Measurements from ENCODE around the gene ACTR10. TPM values are rescaled to one million over a fixed set of nuclear protein-coding genes. Genes with fewer than 3 reads are reported as not detected.
"Not testable (repeated sequence)": the region's sequence is repeated elsewhere in the genome, so short reads cannot be mapped to it uniquely, and the experiment has no call there.

Gene ACTR10
- total RNA-seq, 2 donors from 2014 or later, result 44.6 to 47.0 TPM

DNA sequence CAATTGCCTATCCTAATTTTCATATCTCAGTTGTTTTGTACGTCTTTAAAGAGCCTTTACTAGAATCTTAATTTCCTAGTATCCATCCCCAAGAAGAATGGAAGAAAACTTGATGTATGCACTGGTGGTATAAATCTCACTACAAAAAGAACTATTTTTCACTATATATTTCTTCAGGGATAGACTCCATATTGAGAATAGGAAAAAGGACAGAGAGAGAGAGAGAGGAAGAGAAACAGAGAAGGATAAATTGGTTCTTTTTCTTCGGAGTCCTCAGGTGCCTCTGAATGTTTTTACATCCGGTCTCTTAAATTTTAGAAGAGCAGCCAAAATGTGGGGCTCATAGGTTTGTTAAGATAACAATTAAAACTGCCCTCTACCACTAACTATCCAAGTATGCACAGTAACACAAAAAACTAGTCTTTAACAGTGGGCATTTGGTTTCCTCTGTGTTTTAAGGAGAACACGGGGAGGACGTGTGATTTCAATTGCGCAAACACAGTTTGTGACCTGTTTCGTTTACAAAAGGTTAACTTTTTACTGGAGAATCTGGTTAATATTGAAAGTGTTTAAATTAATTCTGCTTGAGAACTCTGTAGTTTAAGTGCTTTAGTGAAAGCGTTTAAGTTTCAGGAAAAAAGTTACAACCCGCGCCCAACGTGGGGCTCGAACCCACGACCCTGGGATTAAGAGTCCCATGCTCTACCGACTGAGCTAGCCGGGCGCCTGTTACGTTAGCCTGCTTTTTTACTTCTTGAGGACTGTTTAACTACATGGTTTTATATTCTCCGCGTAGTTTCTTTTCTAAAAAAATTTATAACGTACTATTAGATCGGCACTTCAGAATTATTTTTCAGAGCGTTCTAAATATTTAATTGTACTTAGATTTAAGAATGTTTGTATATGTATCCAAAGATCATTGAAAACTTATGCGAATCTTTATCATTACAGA lies 39.6 kb downstream of the ACTR10 start:
- no peak overlapping the region for H3K4me3 Mint-ChIP-seq
- peaks cover 18% of the 10 kb centered on the region for H3K4me1 Mint-ChIP-seq (ENCODE audit: low read depth)
- H3K36me3 Mint-ChIP-seq (ENCODE audit: insufficient read depth in 2 of 2), result peaks cover 0 to 1% of the 10 kb centered on the region in 2 donors
- no peak overlapping the region for H3K27ac Mint-ChIP-seq
- H3K27me3 Mint-ChIP-seq (ENCODE audit: low read depth), result no peaks in the 10 kb centered on the region
- DNase-seq (peak; percentile 78 to 85), ATAC-seq (replicated peaks in 1 of 2) (peak; percentile 32 to 39)
- H3K9me3 Mint-ChIP-seq, result no peaks in the 10 kb centered on the region

DNA sequence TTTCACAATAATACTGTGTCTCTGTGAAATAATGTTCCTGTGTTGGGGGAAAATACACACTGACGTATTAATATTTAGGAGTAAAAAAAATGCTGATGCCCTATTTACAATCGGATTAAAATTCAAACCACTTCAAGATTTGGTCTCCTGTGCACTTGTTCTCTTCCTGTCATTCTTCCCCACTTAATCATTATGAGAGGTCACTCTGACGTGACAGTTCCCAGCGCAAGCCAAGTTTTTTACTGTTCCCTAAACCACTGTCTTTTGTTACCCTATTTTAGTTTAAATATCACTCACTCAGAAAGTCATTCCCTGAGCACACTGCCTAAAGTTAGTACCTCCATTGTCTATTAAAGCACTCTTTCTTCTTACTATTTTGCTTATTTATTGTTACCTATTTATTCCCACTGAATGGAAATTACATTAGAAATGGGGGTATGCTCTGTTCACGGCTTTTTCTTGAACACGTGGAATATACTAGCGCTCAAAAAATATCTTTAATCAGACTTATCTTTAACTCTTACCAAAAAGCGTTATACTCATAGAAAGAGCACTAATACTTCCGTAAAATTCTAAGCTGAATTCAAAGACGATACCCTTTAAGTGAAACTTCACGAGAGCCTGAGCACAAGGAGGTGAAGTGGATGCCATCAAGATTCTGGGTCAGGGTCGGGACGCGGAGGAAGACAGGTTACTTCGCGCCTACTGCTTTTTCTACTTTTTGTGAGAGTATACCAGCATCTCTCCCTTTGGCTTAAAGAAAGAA lies 44.0 kb downstream of the ACTR10 start:
- Mint-ChIP-seq H3K4me3 (peak overlapping the region; percentile 87 to 96), H3K36me3 (ENCODE audit: insufficient read depth in 2 of 2) (peaks cover 8 to 9% of the 10 kb centered on the region in 2 donors), H3K9me3 (no peaks in the 10 kb centered on the region), H3K4me1 (ENCODE audit: low read depth) (peaks cover 41% of the 10 kb centered on the region), H3K27me3 (ENCODE audit: low read depth) (no peaks in the 10 kb centered on the region), H3K27ac (peak overlapping the region; percentile 99)
- DNase-seq (no peak), ATAC-seq (replicated peaks in 1 of 2) (peak; percentile 35 to 38)

DNA sequence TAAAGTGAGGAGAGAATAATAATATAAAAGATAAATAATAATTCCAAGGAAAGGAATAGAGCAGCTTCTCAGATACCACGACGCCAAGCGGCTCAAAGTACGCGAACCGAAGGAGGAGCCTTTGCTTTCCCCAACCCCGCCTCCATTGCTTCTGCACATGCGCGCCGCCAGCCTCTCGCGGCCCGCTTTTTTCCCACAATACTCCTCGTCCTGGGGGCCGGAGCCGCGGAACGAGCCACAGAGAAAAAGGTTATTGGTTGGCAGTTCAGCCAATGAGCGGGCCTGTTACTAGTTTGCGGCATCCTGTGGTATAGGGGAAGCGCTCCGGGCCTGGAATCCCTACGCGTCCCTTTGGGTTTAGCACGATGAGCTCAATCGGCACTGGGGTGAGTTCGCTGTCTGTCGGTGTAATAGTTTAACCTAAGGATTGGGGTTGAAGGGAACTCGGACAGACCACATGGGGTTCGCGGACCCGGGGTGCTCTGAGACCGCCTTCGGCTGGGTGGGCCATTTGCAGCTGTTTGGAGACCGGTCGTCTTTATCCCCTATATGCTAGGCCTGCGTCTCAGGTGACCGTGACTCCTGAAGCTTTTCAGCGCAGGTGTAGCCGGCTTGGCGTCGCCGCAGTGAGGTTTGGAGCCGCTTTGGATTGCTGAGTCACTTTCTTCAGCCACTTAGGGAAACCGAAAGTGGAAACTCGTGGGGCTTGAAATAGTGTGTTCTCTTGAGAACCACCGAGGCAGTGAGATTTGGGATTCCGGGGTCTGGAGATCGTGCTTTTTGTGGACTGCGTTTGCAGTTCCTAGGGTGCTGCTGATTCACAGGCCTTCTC lies 44.8 kb downstream of the ACTR10 start, which contains the start of gene PSMA3:
TSS of gene PSMA3 (plus strand) at position 288 of the 832 bp plus-strand sequence. CDS start at position 366, 78 bp downstream.
- peak within 1 kb of the TSS; percentile 87 to 96 for H3K4me3 Mint-ChIP-seq
- peaks cover 45% of the 10 kb centered on the region for H3K4me1 Mint-ChIP-seq (ENCODE audit: low read depth)
- H3K27me3 Mint-ChIP-seq (ENCODE audit: low read depth), result no peaks in the 10 kb centered on the region
- H3K9me3 Mint-ChIP-seq, result no peaks in the 10 kb centered on the region
- ATAC-seq (replicated peaks in 1 of 2) (peak; percentile 93 to 94), DNase-seq (peak; percentile 97 to 98)
- peaks cover 8 to 9% of the 10 kb centered on the region in 2 donors for H3K36me3 Mint-ChIP-seq (ENCODE audit: insufficient read depth in 2 of 2)
- peak within 1 kb of the TSS; percentile 99 for H3K27ac Mint-ChIP-seq

DNA sequence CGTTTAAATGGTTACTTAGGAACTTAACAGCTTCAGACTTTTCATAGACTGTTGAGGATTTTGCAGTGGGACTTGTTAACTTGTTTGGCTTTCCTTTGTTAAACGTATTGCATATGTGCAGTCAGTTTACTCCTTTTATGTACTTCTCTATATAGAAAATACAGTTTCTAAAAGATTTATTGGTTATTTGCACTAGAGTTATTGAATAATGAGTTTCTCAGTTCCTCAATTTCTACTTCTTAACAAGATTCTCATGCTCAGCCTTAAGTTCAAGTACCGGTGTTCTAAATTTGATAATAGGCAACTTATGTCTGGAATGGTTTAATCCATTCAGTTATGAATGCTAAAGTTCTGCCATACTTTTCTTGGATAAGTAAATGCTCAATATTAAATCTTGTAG lies 45.6 kb downstream of the ACTR10 start:
- ATAC-seq (replicated peaks in 1 of 2) (no peak), DNase-seq (no peak)
- H3K27me3 Mint-ChIP-seq (ENCODE audit: low read depth), result no peaks in the 10 kb centered on the region
- H3K9me3 Mint-ChIP-seq, result no peaks in the 10 kb centered on the region
- H3K27ac Mint-ChIP-seq, result peak overlapping the region; percentile 99
- peak overlapping the region; percentile 87 to 96 for H3K4me3 Mint-ChIP-seq
- H3K36me3 Mint-ChIP-seq (ENCODE audit: insufficient read depth in 2 of 2), result peaks cover 9 to 15% of the 10 kb centered on the region in 2 donors
- H3K4me1 Mint-ChIP-seq (ENCODE audit: low read depth), result peaks cover 53% of the 10 kb centered on the region

DNA sequence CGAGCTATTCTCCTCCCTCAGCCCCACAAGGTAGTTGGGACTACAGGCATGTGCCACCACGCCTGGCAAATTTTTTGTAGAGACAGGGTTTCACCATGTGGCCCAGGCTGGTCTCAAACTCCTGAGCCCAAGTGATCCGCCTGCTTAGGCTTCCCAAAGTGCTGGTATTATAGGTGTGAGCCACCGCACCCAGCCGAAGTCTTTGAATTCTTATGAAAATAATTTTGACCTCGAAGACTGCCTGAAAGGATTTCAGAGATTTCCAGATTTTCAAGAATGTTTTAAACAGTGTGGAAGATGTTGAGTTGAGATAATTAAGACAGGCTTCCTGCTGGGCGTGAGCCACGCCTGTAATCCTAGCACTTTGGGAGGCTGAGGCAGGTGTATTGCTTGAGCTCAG lies 49.7 kb downstream of the ACTR10 start:
- H3K27me3 Mint-ChIP-seq (ENCODE audit: low read depth), result no peaks in the 10 kb centered on the region
- H3K36me3 Mint-ChIP-seq (ENCODE audit: insufficient read depth in 2 of 2), result peaks cover 12 to 24% of the 10 kb centered on the region in 2 donors
- H3K27ac Mint-ChIP-seq, result no peak overlapping the region
- H3K4me1 Mint-ChIP-seq (ENCODE audit: low read depth), result peaks cover 52% of the 10 kb centered on the region
- H3K9me3 Mint-ChIP-seq, result no peaks in the 10 kb centered on the region
- ATAC-seq (replicated peaks in 1 of 2) (no peak), DNase-seq (no peak)
- H3K4me3 Mint-ChIP-seq, result no peak overlapping the region

DNA sequence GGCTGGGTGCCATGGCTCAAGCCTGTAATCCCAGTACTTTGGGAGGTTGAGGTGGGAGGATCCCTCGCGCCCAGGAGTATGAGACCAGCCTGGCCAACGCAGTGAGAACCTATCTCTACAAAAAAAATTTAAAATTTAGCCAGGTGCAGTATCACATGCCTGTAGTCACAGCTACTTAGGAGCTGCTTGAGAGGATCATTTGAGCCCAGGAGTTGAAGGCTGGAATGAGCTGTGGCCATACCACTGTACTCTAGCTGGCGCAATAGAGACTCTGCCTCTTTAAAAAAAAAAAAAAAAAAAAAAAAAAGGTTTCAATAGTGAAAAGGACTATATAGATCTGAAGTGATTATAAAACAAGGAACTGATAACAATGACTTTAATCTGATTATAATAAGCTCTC lies 58.2 kb downstream of the ACTR10 start:
- DNase-seq, result no peak
- Mint-ChIP-seq H3K4me1 (ENCODE audit: low read depth) (no peaks in the 10 kb centered on the region), H3K4me3 (no peak overlapping the region), H3K27me3 (ENCODE audit: low read depth) (no peaks in the 10 kb centered on the region), H3K9me3 (no peaks in the 10 kb centered on the region), H3K36me3 (ENCODE audit: insufficient read depth in 2 of 2) (peaks cover 3 to 24% of the 10 kb centered on the region in 2 donors), H3K27ac (peak overlapping the region; percentile 38)
- ATAC-seq (replicated peaks in 1 of 2), result no peak

DNA sequence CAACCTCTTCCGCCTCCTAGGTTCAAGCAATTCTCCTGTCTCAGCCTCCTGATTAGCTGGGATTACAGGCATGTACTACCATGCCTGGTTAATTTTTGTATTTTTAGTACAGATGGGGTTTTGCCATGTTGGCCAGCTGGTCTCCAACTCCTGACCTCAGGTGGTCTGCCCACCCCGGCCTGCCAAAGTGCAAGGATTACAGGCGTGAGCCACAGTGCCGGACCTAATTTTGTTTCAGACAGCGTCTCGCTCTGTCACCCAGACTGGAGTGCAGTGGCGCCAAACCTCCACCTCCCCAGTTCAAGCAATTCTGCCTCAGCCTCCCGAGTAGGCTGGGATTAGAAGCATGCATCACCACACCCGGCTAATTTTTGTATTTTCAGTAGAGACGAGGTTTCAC lies 62.1 kb downstream of the ACTR10 start:
- H3K36me3 Mint-ChIP-seq (ENCODE audit: insufficient read depth in 2 of 2), result peaks cover 10 to 41% of the 10 kb centered on the region in 2 donors
- H3K27ac Mint-ChIP-seq, result peak overlapping the region; percentile 85
- not testable (repeated sequence) for H3K27me3 Mint-ChIP-seq (ENCODE audit: low read depth); H3K4me3 Mint-ChIP-seq; DNase-seq; H3K4me1 Mint-ChIP-seq (ENCODE audit: low read depth); ATAC-seq (replicated peaks in 1 of 2); H3K9me3 Mint-ChIP-seq

DNA sequence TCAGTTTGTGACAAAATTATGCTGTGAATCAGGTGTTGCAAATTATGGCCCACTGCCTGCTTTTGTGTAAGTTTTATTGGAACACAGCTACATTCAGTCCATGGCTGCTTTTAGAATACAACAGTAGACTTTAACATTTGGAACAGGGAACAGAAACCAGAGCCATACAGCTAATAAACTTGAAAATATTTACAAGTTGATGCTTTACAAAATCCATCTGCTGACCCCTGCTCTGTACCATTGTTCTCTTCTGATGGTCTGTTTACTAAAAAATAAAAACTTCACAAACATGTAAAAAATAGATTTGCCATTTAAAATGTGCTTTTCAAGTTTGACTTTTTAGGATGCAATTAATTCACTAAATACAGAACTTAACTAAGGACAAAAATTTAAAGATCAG lies 65.5 kb downstream of the ACTR10 start:
- ATAC-seq (replicated peaks in 1 of 2), result no peak
- Mint-ChIP-seq H3K9me3 (no peaks in the 10 kb centered on the region), H3K27me3 (ENCODE audit: low read depth) (no peaks in the 10 kb centered on the region), H3K4me3 (no peak overlapping the region), H3K4me1 (ENCODE audit: low read depth) (peaks cover 15% of the 10 kb centered on the region), H3K36me3 (ENCODE audit: insufficient read depth in 2 of 2) (peaks cover 7 to 42% of the 10 kb centered on the region in 2 donors), H3K27ac (peak overlapping the region; percentile 73)
- no peak for DNase-seq

DNA sequence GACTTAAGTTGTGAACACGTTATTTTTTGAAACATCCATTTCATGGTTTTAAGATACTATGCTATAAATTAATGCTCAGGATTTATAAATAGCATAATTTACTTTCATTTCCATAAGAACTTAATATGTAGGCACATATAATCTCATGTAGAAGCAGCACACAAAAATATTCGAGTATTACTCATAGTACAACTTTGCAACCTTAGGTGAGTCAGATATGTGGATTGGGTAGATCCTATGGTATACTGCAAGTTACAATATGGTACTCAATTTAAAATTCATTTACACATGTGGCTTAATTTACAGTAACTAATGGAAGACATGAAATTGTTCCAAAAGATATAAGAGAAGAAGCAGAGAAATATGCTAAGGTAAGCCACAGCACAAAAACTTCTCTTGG lies 70.7 kb downstream of the ACTR10 start:
- Mint-ChIP-seq H3K27ac (peak overlapping the region; percentile 64), H3K4me3 (peak overlapping the region in 1 of 2 donors; percentile 17), H3K27me3 (ENCODE audit: low read depth) (no peaks in the 10 kb centered on the region), H3K9me3 (no peaks in the 10 kb centered on the region), H3K4me1 (ENCODE audit: low read depth) (peaks cover 42% of the 10 kb centered on the region), H3K36me3 (ENCODE audit: insufficient read depth in 2 of 2) (peaks cover 10 to 38% of the 10 kb centered on the region in 2 donors)
- peak in 1 of 2 donors; percentile 67 for ATAC-seq (replicated peaks in 1 of 2)
- DNase-seq, result no peak

DNA sequence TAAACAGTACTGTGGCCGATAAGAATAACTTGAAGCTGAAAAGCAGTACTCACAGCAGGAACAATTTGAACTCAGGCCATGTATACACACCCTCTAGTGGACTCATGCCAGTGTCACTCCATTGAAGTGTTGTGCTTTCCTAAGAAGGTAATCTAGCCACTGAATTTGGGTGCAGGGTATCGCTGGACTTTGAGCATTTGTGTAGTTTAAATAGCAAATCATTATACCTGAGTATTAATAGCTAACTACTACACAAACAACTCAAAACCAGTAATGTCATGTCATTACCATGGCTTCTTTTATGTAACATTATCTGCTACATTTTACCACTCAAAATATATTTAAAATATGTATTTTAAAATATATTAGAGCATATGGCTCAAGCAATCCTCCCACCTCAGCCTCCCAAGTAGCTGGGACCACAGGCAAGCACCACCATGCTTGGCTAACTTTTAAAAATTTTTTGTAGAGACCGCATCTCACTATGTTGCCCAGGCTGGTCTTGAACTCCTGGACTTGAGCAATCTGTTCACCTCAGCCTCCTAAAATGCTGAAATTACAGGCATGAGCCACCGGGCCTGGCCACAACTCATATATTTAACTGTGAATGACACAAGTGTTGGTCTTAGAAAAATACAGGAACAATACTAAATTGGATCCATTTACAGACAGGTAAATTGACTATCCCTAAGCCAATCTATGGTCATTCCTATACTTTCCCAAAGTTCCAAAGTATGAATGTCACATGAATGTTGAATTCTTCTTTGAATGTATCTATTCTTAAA lies 72.8 kb downstream of the ACTR10 start:
- Mint-ChIP-seq H3K9me3 (no peaks in the 10 kb centered on the region), H3K36me3 (ENCODE audit: insufficient read depth in 2 of 2) (peaks cover 3 to 26% of the 10 kb centered on the region in 2 donors), H3K27me3 (ENCODE audit: low read depth) (no peaks in the 10 kb centered on the region), H3K27ac (peak overlapping the region; percentile 79), H3K4me1 (ENCODE audit: low read depth) (peaks cover 52% of the 10 kb centered on the region), H3K4me3 (no peak overlapping the region)
- ATAC-seq (replicated peaks in 1 of 2), result no peak
- no peak for DNase-seq

DNA sequence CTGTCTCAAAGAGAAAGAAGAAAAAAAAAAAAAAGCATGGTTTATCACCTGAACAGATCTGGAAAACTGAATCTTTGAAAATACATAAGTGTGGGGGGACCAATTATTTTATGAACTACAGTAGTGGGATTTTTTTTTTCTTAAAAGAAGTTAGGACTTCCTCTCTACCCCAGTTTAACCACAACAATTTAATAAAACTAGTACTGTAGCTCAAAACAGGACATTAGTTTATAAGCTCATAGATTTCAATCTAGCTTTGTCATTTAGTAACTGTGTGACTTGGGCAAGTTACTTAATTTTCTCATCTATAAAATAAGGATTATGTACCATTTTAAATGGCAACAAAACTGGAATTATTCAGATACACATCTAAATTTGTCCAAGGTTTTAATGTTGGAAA lies 74.9 kb downstream of the ACTR10 start:
- Mint-ChIP-seq H3K4me3 (peak overlapping the region; percentile 60 to 89), H3K9me3 (no peaks in the 10 kb centered on the region), H3K36me3 (ENCODE audit: insufficient read depth in 2 of 2) (peaks cover 5 to 38% of the 10 kb centered on the region in 2 donors), H3K27ac (peak overlapping the region; percentile 98), H3K27me3 (ENCODE audit: low read depth) (no peaks in the 10 kb centered on the region), H3K4me1 (ENCODE audit: low read depth) (peaks cover 56% of the 10 kb centered on the region)
- DNase-seq, result no peak
- ATAC-seq (replicated peaks in 1 of 2), result peak in 1 of 2 donors; percentile 20

Measured in activated T-cell treated with anti-CD3 and anti-CD28 coated beads, Interleukin-2, amount 50 U/mL, for 72 hours (primary cell).